NK-92 (cell line): ENCODE measurements around the gene GPR39.

ENCODE experiments used
- DNase-seq: peaks from one replicate; lab custom pipeline; 2025; ENCODE audit not compliant: unreplicated experiment; lab: John Stamatoyannopoulos, UW

GPR39 gene

GRCh38 chr2:132560562-132560961, 144.0 kb downstream of the GPR39 start:
- no peak for DNase-seq

GRCh38 chr2:132562245-132562644, 145.6 kb downstream of the GPR39 start:
- DNase-seq, result no peak

GRCh38 chr2:132564065-132564464, 147.5 kb downstream of the GPR39 start:
- no peak for DNase-seq

- no peak for DNase-seq
Observed at GRCh38 chr2:132566379-132566778, 149.8 kb downstream of the GPR39 start.

- no peak for DNase-seq
Observed at GRCh38 chr2:132567682-132568081, 151.1 kb downstream of the GPR39 start.

GRCh38 chr2:132568656-132569055, 152.1 kb downstream of the GPR39 start:
- DNase-seq, result no peak

GRCh38 chr2:132573444-132574007, 156.9 kb downstream of the GPR39 start:
- no peak for DNase-seq

- no peak for DNase-seq
Observed at GRCh38 chr2:132577686-132578085, 161.1 kb downstream of the GPR39 start.

GRCh38 chr2:132581591-132581990, 165.0 kb downstream of the GPR39 start:
- no peak for DNase-seq

- DNase-seq, result no peak
Observed at GRCh38 chr2:132581991-132582738, 165.6 kb downstream of the GPR39 start.

GRCh38 chr2:132583666-132584360, 167.2 kb downstream of the GPR39 start:
- DNase-seq, result no peak

- DNase-seq, result no peak
Observed at GRCh38 chr2:132584976-132585817, 168.6 kb downstream of the GPR39 start.

- DNase-seq, result no peak
Observed at GRCh38 chr2:132586101-132586511, 169.5 kb downstream of the GPR39 start.

- DNase-seq, result no peak
Observed at GRCh38 chr2:132586835-132587234, 170.2 kb downstream of the GPR39 start.

GRCh38 chr2:132588576-132588975, 172.0 kb downstream of the GPR39 start:
- no peak for DNase-seq

GRCh38 chr2:132589111-132589830, 172.7 kb downstream of the GPR39 start:
- no peak for DNase-seq

GRCh38 chr2:132589966-132590365, 173.4 kb downstream of the GPR39 start:
- no peak for DNase-seq

- no peak for DNase-seq
Observed at GRCh38 chr2:132593171-132593570, 176.6 kb downstream of the GPR39 start.

GRCh38 chr2:132595186-132595585, 178.6 kb downstream of the GPR39 start:
- DNase-seq, result no peak

- DNase-seq, result no peak
Observed at GRCh38 chr2:132595693-132596092, 179.1 kb downstream of the GPR39 start.

- DNase-seq, result no peak
Observed at GRCh38 chr2:132597166-132597565, 180.6 kb downstream of the GPR39 start.
